RKO (cell line): Measurements from ENCODE around the gene IL12RB1.

Experiments used
- DNase-seq: peaks from one replicate; pipeline ENCODE4 v3.0.0-alpha.2; 2016; ENCODE audit warnings: low spot score

The IL12RB1 gene

GRCh38 chr19:18086590-18087138 lies at the start of gene IL12RB1:
IL12RB1 (minus strand) TSS chr19:18086934; CDS start chr19:18086823, 111 bp downstream.
- DNase-seq, result no peak

- no peak for DNase-seq
These were observed 49.2 kb upstream of the IL12RB1 start for GRCh38 chr19:18135712-18136584.

GRCh38 chr19:18131841-18132596 lies 45.3 kb upstream of the IL12RB1 start:
- DNase-seq, result no peak

GRCh38 chr19:18130523-18131242 lies 43.9 kb upstream of the IL12RB1 start:
- DNase-seq, result no peak

- DNase-seq, result no peak
These were observed 42.1 kb upstream of the IL12RB1 start for GRCh38 chr19:18128805-18129204.

GRCh38 chr19:18128044-18128443 lies 41.3 kb upstream of the IL12RB1 start:
- DNase-seq, result peak; percentile 58

GRCh38 chr19:18126097-18126496 lies 39.4 kb upstream of the IL12RB1 start:
- DNase-seq, result no peak

- DNase-seq, result no peak
These were observed 37.1 kb upstream of the IL12RB1 start for GRCh38 chr19:18123819-18124218.

GRCh38 chr19:18122860-18123795 lies 36.4 kb upstream of the IL12RB1 start:
- DNase-seq, result no peak

- DNase-seq, result no peak
These were observed 35.7 kb upstream of the IL12RB1 start for GRCh38 chr19:18122424-18122823.

- DNase-seq, result no peak
These were observed 34.4 kb upstream of the IL12RB1 start for GRCh38 chr19:18121166-18121565.

GRCh38 chr19:18120127-18120526 lies 33.4 kb upstream of the IL12RB1 start:
- DNase-seq, result no peak

- DNase-seq, result no peak
These were observed 33.0 kb upstream of the IL12RB1 start for GRCh38 chr19:18119717-18120105.

GRCh38 chr19:18119013-18119716 lies 32.4 kb upstream of the IL12RB1 start:
- no peak for DNase-seq

- DNase-seq, result no peak
These were observed 31.8 kb upstream of the IL12RB1 start for GRCh38 chr19:18118420-18119012.

- DNase-seq, result peak; percentile 86
These were observed 31.1 kb upstream of the IL12RB1 start for GRCh38 chr19:18117692-18118378.

GRCh38 chr19:18117364-18117691 lies 30.6 kb upstream of the IL12RB1 start:
- DNase-seq, result no peak

GRCh38 chr19:18114483-18114882 lies 27.7 kb upstream of the IL12RB1 start:
- no peak for DNase-seq

- DNase-seq, result no peak
These were observed 27.1 kb upstream of the IL12RB1 start for GRCh38 chr19:18113827-18114226.
